DMS153 treated with DMSO at 0.1 percent for 48 hours (cell line): ENCODE measurements around the gene DPP6.
"Not testable (repeated sequence)": the region's sequence is repeated elsewhere in the genome, so short reads cannot be mapped to it uniquely, and the experiment has no call there.

Source experiments
- DNase-seq: peaks from one replicate; lab custom pipeline; 2025; ENCODE audit not compliant: unreplicated experiment; lab: John Stamatoyannopoulos, UW

DPP6 gene

GRCh38 chr7:154072395-154073181, 20.4 kb downstream of the DPP6 start:
- not testable (repeated sequence) for DNase-seq

DNA sequence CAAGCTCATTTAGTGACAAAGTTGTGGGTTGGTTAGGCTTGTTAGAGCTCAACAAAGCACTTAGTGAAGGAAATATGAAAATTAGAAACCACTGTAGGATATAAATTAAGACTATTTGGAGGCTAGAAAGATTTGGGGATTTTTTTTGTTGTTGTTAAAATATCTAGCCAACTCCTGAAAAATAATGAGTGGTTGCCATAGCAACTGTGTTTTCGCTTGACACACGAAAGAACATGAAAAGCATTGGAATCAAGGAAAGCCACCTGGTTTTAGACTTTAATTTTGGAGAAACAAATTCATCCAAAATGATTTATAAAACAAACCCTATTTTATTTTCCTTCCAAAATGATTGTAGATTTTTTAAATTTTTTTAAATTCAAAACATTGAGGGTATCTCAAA, 26.3 kb downstream of the DPP6 start:
- DNase-seq = not testable (repeated sequence)

DNA sequence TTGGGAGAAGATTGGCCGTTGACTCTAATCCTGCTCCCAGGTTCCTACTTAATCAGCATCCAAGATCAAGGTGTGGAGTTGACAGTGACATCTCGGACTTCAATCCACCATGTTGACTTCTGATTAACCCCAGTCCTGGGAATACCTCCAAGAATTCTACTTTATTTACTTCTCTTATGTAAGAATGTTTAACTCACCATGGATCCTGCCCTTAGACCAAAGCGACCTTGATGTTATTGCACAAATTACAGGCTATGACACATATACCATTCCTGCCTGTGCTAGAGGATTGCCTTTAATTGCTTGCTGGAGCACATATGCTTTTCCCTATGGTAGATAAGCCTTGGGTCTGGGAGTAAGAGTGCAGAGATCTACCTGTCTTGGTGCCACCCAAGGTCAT, 28.1 kb downstream of the DPP6 start:
- DNase-seq = not testable (repeated sequence)

GRCh38 chr7:154087037-154087725, 35.0 kb downstream of the DPP6 start:
- DNase-seq = not testable (repeated sequence)

- not testable (repeated sequence) for DNase-seq
These were observed 39.9 kb downstream of the DPP6 start for GRCh38 chr7:154092093-154092492.

DNA sequence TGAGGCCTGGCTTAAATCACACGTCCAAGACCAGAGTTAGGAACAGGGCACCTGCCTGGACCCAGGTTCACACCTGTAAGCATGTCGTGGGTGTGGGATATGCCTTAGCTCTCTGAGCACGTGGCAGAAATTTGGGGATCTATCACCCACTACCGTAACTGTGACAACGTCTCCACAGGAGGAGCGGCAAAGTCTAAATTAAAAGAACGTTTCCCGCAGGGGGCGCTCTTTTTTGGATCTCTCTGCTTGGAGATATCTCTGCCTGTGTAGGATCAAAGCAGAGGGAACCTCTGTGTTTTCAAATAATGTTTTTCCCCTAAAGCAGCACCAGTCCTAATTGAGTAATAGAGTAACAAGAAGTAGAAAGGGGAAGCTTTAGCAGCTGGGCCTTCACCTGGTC, 43.0 kb downstream of the DPP6 start:
- DNase-seq = not testable (repeated sequence)

- DNase-seq = not testable (repeated sequence)
These were observed 52.9 kb downstream of the DPP6 start for GRCh38 chr7:154105063-154105462.

- DNase-seq = not testable (repeated sequence)
These were observed 57.4 kb downstream of the DPP6 start for GRCh38 chr7:154109615-154110014.

GRCh38 chr7:154113732-154114351, 61.6 kb downstream of the DPP6 start:
- DNase-seq = not testable (repeated sequence)

- DNase-seq = not testable (repeated sequence)
These were observed 65.5 kb downstream of the DPP6 start for GRCh38 chr7:154117411-154118390.

GRCh38 chr7:154120825-154121224, 68.6 kb downstream of the DPP6 start:
- DNase-seq = not testable (repeated sequence)

GRCh38 chr7:154122720-154123119, 70.5 kb downstream of the DPP6 start:
- not testable (repeated sequence) for DNase-seq

DNA sequence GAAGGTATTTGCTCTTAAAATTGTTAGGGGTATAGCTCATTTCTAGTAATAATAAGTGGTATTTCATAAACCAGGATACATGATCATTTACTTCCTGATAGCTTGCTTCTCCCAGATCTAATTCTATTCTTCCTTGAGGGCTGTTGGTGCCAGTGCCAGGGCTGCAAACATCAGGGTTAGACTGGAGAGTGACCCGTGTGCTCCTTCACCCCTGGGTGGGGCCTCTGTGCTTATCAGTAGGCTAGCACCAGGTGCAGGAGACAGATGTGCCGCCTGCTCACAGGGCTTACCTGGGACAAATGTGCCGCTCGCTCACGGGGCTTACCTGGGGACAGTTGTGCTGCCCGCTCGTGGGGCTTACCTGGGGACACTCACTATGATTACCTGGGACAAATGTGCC, 71.2 kb downstream of the DPP6 start:
- DNase-seq = not testable (repeated sequence)

DNA sequence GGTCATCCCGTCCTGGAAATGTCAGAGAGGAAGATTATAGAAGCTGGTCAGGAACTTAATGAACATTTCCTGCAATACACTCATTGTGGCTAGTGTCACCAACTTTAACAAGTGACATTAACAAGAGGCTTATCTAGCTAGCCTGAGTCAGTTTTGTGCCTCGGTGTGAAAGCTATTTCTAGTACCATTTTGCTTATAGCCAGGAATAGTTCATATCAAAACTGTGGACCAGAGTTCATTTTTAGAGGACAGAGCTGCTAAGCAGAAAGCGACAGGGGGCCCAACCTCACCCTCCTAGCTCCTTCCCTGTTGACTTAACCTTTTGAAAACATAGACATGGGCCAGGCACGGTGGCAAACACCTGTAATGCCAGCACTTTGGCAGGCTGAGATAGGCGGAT, 76.9 kb downstream of the DPP6 start:
- not testable (repeated sequence) for DNase-seq

GRCh38 chr7:154132617-154133016, 80.4 kb downstream of the DPP6 start:
- not testable (repeated sequence) for DNase-seq

GRCh38 chr7:154133703-154134277, 81.6 kb downstream of the DPP6 start:
- DNase-seq = not testable (repeated sequence)

DNA sequence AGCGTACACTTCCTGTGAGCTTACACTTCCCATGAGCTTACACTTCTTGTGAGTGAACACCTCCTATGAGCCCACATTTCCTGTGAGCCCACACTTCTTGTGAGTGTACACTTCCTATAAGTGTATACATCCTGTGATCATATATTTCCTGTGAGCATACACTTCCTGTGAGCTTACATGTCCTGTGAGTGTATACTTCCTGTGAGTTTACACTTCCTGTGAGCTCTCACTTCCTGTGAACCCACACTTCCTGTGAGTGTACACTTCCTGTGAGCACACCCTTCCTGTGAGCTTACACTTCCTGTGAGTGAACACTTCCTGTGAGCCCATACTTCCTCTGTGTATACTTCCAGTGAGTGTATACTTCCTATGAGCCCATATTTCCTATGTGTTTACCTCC, 82.5 kb downstream of the DPP6 start:
- not testable (repeated sequence) for DNase-seq

DNA sequence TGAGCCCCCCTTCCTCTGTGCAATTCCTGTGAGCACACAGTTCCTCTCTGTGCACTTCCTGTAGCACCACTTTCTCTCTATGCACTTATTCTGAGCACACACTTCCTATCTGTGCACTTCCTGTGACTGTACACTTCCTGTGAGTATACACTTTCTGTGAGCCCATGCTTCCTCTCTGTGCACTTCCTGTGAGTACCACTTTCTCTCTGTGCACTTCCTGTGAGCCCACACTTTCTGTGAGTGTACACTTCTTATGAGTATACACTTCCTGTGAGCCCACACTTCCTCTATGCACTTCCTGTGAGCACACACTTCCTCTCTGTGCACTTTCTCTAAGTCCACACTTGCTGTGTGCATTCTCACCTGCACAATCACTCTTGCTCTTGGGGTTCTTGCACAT, 83.4 kb downstream of the DPP6 start:
- DNase-seq = not testable (repeated sequence)

GRCh38 chr7:154145922-154146706, 93.9 kb downstream of the DPP6 start:
- DNase-seq = not testable (repeated sequence)

DNA sequence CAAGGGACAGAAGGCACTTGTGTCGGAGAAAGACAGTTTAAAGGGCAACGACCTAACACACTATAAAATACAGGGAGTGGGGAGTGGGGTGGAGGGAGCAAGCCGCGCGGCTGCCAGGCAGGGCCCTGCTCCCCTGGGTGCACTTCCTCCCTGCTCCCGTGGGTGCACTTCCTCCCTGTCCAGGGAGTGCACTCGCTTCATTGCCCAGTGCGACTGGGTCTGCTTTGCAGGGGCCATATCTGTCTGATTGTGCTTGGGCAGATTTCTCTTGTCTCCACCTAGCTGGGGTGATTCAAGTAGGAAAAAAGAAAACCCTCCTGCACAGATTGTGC, 94.5 kb downstream of the DPP6 start:
- not testable (repeated sequence) for DNase-seq
